Liver (tissue), 3 donors: Measurements from ENCODE around the gene AXDND1.

Experiments
- ATF3 ChIP-seq: IDR thresholded peaks from 2 replicates; pipeline ENCODE4 v1.6.1; 2016; ENCODE audit warnings: antibody characterized with exemption
- CTCF ChIP-seq: fragments of 150-350 bp; IDR thresholded peaks from 2 replicates; pipeline ENCODE4 v1.5.1; 2017; ENCODE audit warnings: improper control_type of control experiment, low read depth, low read length; ENCODE audit not compliant: missing input control
- EGR1 ChIP-seq, 2 donors: IDR thresholded peaks; 2 replicates each; pipeline ENCODE4 v1.6.1; 2016 to 2018; ENCODE audit warnings: antibody characterized with exemption in 2 of 2, low read depth in 2 of 2
- GABPA ChIP-seq, 2 donors: IDR thresholded peaks in 1 of 2; conservative IDR thresholded peaks in 1 of 2; 2 replicates each; pipeline ENCODE4 v1.6.1; 2016; ENCODE audit warnings: antibody characterized with exemption in 2 of 2, mild to moderate bottlenecking in 1 of 2, moderate library complexity in 1 of 2
- HNF4A ChIP-seq, 2 donors: conservative IDR thresholded peaks; 2 replicates each; pipeline ENCODE4 v1.6.1; 2016; ENCODE audit warnings: antibody characterized with exemption in 2 of 2, mild to moderate bottlenecking in 2 of 2
- MAX ChIP-seq: IDR thresholded peaks from 2 replicates; pipeline ENCODE4 v1.6.1; 2016; ENCODE audit warnings: antibody characterized with exemption
- REST ChIP-seq: IDR thresholded peaks from 2 replicates; pipeline ENCODE4 v1.6.1; 2016; ENCODE audit warnings: antibody characterized with exemption, mild to moderate bottlenecking
- RXRA ChIP-seq, 2 donors: IDR thresholded peaks; 2 replicates each; pipeline ENCODE4 v1.6.1; 2017 to 2018; ENCODE audit warnings: antibody characterized with exemption in 2 of 2, mild to moderate bottlenecking in 1 of 2
- SP1 ChIP-seq: IDR thresholded peaks from 2 replicates; pipeline ENCODE4 v1.6.1; 2018; ENCODE audit warnings: antibody characterized with exemption, mild to moderate bottlenecking
- TAF1 ChIP-seq: conservative IDR thresholded peaks from 2 replicates; pipeline ENCODE4 v1.6.1; 2016; ENCODE audit warnings: antibody characterized with exemption, mild to moderate bottlenecking
- YY1 ChIP-seq: IDR thresholded peaks from 2 replicates; pipeline ENCODE4 v1.6.1; 2016; ENCODE audit warnings: antibody characterized with exemption, mild to moderate bottlenecking
- donor health status: healthy.
- donor health status: healthy.

GRCh38 chr1:179369751-179370341 is 4.1 kb downstream of the AXDND1 start:
- TF ChIP-seq CTCF: peak; percentile 77
- TF ChIP-seq EGR1 (IDR thresholded peaks at IDR 0.05; ENCODE audit: low read depth in 2 of 2): no peak
- no peak for TF ChIP-seq YY1
- no peak for TF ChIP-seq REST
- no peak for TF ChIP-seq TAF1
- TF ChIP-seq MAX: no peak
- no peak for TF ChIP-seq HNF4A (conservative IDR thresholded peaks at IDR 0.05)
- no peak for TF ChIP-seq ATF3
- TF ChIP-seq RXRA (IDR thresholded peaks at IDR 0.05): peak in 1 of 2 donors; percentile 6
- TF ChIP-seq SP1: no peak
- TF ChIP-seq GABPA (IDR thresholded peaks at IDR 0.05 in 1 of 2, conservative IDR thresholded peaks at IDR 0.05 in 1 of 2): no peak
